ENCODE data around the gene VENTX.
"Not testable (repeated sequence)": the region's sequence is repeated elsewhere in the genome, so short reads cannot be mapped to it uniquely, and the experiment has no call there.

VENTX gene

GRCh38 chr10:133217800-133218589 is 19.7 kb upstream of the VENTX start:
- no peak for DNase-seq

- DNase-seq, result no peak
Observed at GRCh38 chr10:133218891-133219290, 18.8 kb upstream of the VENTX start.

GRCh38 chr10:133219782-133220181 is 17.9 kb upstream of the VENTX start:
- no peak for DNase-seq

- no peak for DNase-seq
Observed at GRCh38 chr10:133221331-133221730, 16.3 kb upstream of the VENTX start.

GRCh38 chr10:133221756-133222155 is 15.9 kb upstream of the VENTX start:
- DNase-seq, result not testable (repeated sequence)

GRCh38 chr10:133224076-133224475 is 13.6 kb upstream of the VENTX start:
- no peak for DNase-seq

- DNase-seq, result no peak
Observed at GRCh38 chr10:133224756-133225372, 12.8 kb upstream of the VENTX start.

- no peak for DNase-seq
Observed at GRCh38 chr10:133225707-133226191, 11.9 kb upstream of the VENTX start.

- DNase-seq, result no peak
Observed at GRCh38 chr10:133226251-133226808, 11.3 kb upstream of the VENTX start.

GRCh38 chr10:133227256-133227655 is 10.4 kb upstream of the VENTX start:
- no peak for DNase-seq

GRCh38 chr10:133229265-133230043 is 8.2 kb upstream of the VENTX start:
- DNase-seq, result no peak

GRCh38 chr10:133230044-133230361 is 7.7 kb upstream of the VENTX start, which contains the start of gene UTF1:
TSS of gene UTF1 (plus strand) at chr10:133230217. CDS start at chr10:133230289, 72 bp downstream.
- no peak for DNase-seq

- DNase-seq, result no peak
Observed at GRCh38 chr10:133230387-133231195, 7.1 kb upstream of the VENTX start.

GRCh38 chr10:133231244-133231945 is 6.3 kb upstream of the VENTX start:
- DNase-seq, result no peak

- no peak for DNase-seq
Observed at GRCh38 chr10:133231946-133232574, 5.6 kb upstream of the VENTX start.

GRCh38 chr10:133234796-133235195 is 2.9 kb upstream of the VENTX start:
- not testable (repeated sequence) for DNase-seq

- DNase-seq, result no peak
Observed at GRCh38 chr10:133235265-133235855, 2.3 kb upstream of the VENTX start.

- no peak for DNase-seq
Observed at GRCh38 chr10:133235932-133236331, 1.7 kb upstream of the VENTX start.

- DNase-seq, result no peak
Observed at GRCh38 chr10:133236401-133237240, 1.0 kb upstream of the VENTX start.

- no peak for DNase-seq
Observed at GRCh38 chr10:133237241-133237587, 441 bp upstream of the VENTX start.

Measured in cerebellar nuclear complex (tissue), 1 donor.